ENCODE data around the gene ZBTB7B. TPM values are rescaled to one million over a fixed set of nuclear protein-coding genes. Genes with fewer than 3 reads are reported as not detected.
A peak's percentile ranks its signal among the peaks of the same experiment; 100 is the strongest.

The ZBTB7B gene
- polyA plus RNA-seq, 2 of the 4 experiments (the other 2 are of a cell fraction) = 20.5 to 30.7 TPM

GRCh38 chr1:155037043-155037442 is 34.4 kb downstream of the ZBTB7B start:
- ATAC-seq (no peak), DNase-seq (ENCODE audit: low read depth in 1 of 2, low spot score in 1 of 2) (no peak), FAIRE-seq (no peak)
- 89% methylated on average over 3 of the region's 3 CpGs for WGBS (ENCODE audit: missing lambda C conversion rate)
- Histone ChIP-seq H3K4me3 (no peak overlapping the region), H3K4me2 (no peak overlapping the region), H3K9me3 (no peaks in the 10 kb centered on the region), H3K4me1 (peaks cover 20% of the 10 kb centered on the region), H3K27ac (peak overlapping the region in 1 of 2 experiments; percentile 62; a peak in 1 of 6 replicates)
- ChIA-PET CTCF (no interaction called here), POLR2A (no interaction called here)
- no peak for TF ChIP-seq RFX5 (IDR thresholded peaks at IDR 0.05)
- no peak for TF ChIP-seq BHLHE40 (IDR thresholded peaks at IDR 0.05; ENCODE audit: low read depth, low read length)
- TF ChIP-seq USF2 (IDR thresholded peaks at IDR 0.05) = no peak
- TF ChIP-seq HMGXB4 (CRISPR knock-in tag; IDR thresholded peaks at IDR 0.05; ENCODE audit: borderline replicate concordance) = no peak
- TF ChIP-seq FOSB (CRISPR knock-in tag; IDR thresholded peaks at IDR 0.05) = no peak

- POLR2A ChIA-PET = interaction anchor here (0.9 kb wide), 1 partner anchor 13 kb away, joined by 3 read pairs; the partner anchor contains the start of gene ADAM15
- H3K27ac ChIP-seq = peak overlapping the region; percentile 26 to 62; a peak in 3 of 6 replicates
- FAIRE-seq (no peak), ATAC-seq (no peak), DNase-seq (ENCODE audit: low read depth in 1 of 2, low spot score in 1 of 2) (no peak)
- H3K4me1 ChIP-seq = peaks cover 20% of the 10 kb centered on the region
- CTCF ChIA-PET = interaction anchor here (1.4 to 1.8 kb wide), 2 partner anchors 47 to 135 kb away, joined by 3 to 4 read pairs; partner anchors contain the start of gene KRTCAP2
- TF ChIP-seq POLR2A (IDR thresholded peaks at IDR 0.05; ENCODE audit: low read length) (no peak), RARB (CRISPR knock-in tag; IDR thresholded peaks at IDR 0.05) (no peak), USF2 (IDR thresholded peaks at IDR 0.05) (no peak), SMC3 (IDR thresholded peaks at IDR 0.05) (no peak)
- H3K4me2 ChIP-seq = peak overlapping the region; percentile 45
- no peak overlapping the region for H3K4me3 ChIP-seq
- no peaks in the 10 kb centered on the region for H3K9me3 ChIP-seq
- WGBS (ENCODE audit: missing lambda C conversion rate) = 79% methylated on average over 6 of the region's 6 CpGs
Observed at GRCh38 chr1:155037851-155038441, 35.3 kb downstream of the ZBTB7B start.

GRCh38 chr1:155038602-155039307 is 36.2 kb downstream of the ZBTB7B start:
- ChIA-PET POLR2A (interaction anchor here (0.9 kb wide), 1 partner anchor 12 kb away, joined by 3 read pairs; the partner anchor contains the start of gene ADAM15), CTCF (interaction anchor here (1.4 to 1.8 kb wide), 2 partner anchors 46 to 134 kb away, joined by 3 to 4 read pairs; partner anchors contain the start of gene KRTCAP2)
- peaks cover 28% of the 10 kb centered on the region for H3K4me1 ChIP-seq
- 22% methylated on average over 8 of the region's 8 CpGs for WGBS (ENCODE audit: missing lambda C conversion rate)
- FAIRE-seq (no peak), ATAC-seq (peak; percentile 60 to 78), DNase-seq (ENCODE audit: low read depth in 1 of 2, low spot score in 1 of 2) (peak in 1 of 2 experiments; percentile 77)
- no peak for TF ChIP-seq SMC3 (IDR thresholded peaks at IDR 0.05)
- no peak for TF ChIP-seq REST (IDR thresholded peaks at IDR 0.05)
- TF ChIP-seq CBX2 (IDR thresholded peaks at IDR 0.05; ENCODE audit: borderline replicate concordance, low read depth) = no peak
- H3K9me3 ChIP-seq = no peaks in the 10 kb centered on the region
- H3K4me3 ChIP-seq = no peak overlapping the region
- H3K4me2 ChIP-seq = peak overlapping the region; percentile 45
- peak overlapping the region; percentile 26 to 66; a peak in 5 of 6 replicates for H3K27ac ChIP-seq

All from A549 (cell line).